Pancreas (tissue), 10 donors: ENCODE measurements around the gene BTF3. TPM values are rescaled to one million over a fixed set of nuclear protein-coding genes. Genes with fewer than 3 reads are reported as not detected.

Experiments
- ATAC-seq, 4 donors: fragments of 200-7000 bp; cut with Tn5 transposase; one replicate each; pipeline versions ENCODE4 v1.8.0 to v1.9.1; 2020; ENCODE audit warnings: mild to moderate bottlenecking in 4 of 4, moderate library complexity in 4 of 4
- DNase-seq, 6 donors: peaks; one replicate each; pipeline ENCODE4 v3.0.0-alpha.2; 2020
- FAIRE-seq: peaks from 2 replicates; lab custom pipeline; 2012; peaks lifted over from hg19 to GRCh38; lab: Jason Lieb, UNC
- H3K27ac ChIP-seq, 4 donors: fragments of 200-600 bp; sonication (generic); 1 replicate in 3 of 4; 2 replicates in 1 of 4; pipeline versions ENCODE4 v1.5.0 to v1.8.0; 2020
- H3K27me3 ChIP-seq, 4 donors: fragments of 200-600 bp; one replicate each; pipeline ENCODE4 v1.8.0; 2021
- H3K36me3 ChIP-seq, 3 donors: fragments of 200-600 bp; sonication (generic) in 1 of 3; one replicate each; pipeline versions ENCODE4 v1.5.0 to v1.8.0; 2020 to 2021
- H3K4me1 ChIP-seq, 3 donors: fragments of 200-600 bp; one replicate each; pipeline ENCODE4 v1.8.0; 2021
- H3K4me3 ChIP-seq, 4 donors: fragments of 200-600 bp; sonication (generic) in 2 of 4; one replicate each; pipeline versions ENCODE4 v1.5.0 to v1.8.0; 2020 to 2021
- H3K9me3 ChIP-seq, 4 donors: fragments of 200-600 bp; one replicate each; pipeline ENCODE4 v1.8.0; 2021
- CTCF ChIP-seq, 4 donors: fragments of 200-600 bp; sonication (generic) in 3 of 4; IDR thresholded peaks; one replicate each; pipeline versions ENCODE4 v1.5.0 to v1.8.0; 2021; ENCODE audit warnings: antibody characterized with exemption in 4 of 4
- WGBS, 2 donors: extraction: QIAGEN DNeasy Blood & Tissue Kit; methylation state at CpG; one replicate each; pipeline ENCODE4 v1.1.7; 2013; 5-methylcytosine and 5-hydroxymethylcytosine counted together
- intact Hi-C, 3 donors: fragments of 100-400 bp; cut with DNase I; formaldehyde crosslinking; loops; one replicate each; pipeline versions ENCODE4 v1.11.1 to v1.14.2; 2022
- polyA plus RNA-seq, 2 donors: library from polyadenylated mRNA; stranded (reverse); fragments of 200-250 nt; gene quantifications; one replicate each; pipeline ENCODE4 v1.2.3, GENCODE V29; 2013
- total RNA-seq, 6 donors: library from RNA; stranded (reverse); fragmentation: NEBNext Ultra II Directional in 4 of 6; extraction: Animal tissue kit (Norgen Biotek cat#: 25700) in 4 of 6; gene quantifications; one replicate each; pipeline versions ENCODE4 v1.2.1 to v1.2.4, GENCODE V29; 2021 to 2023
- donor health status: healthy with polysubstance abuse.
- donor health status: DM: no; HTN: no; CAD: no; lungs with moderate emphysema.
- donor health status: DM: no; HTN: no; CAD: no.
- donor health status: control.
- donor health status: control.
- donor health status: Bipolar disorder and iron deficiency.
- donor health status: DM: yes; HTN: yes; CAD: no.
- donor health status: DM: no; HTN: no; CAD: no.
- donor health status: DM: no; HTN: no; CAD: no.
- donor health status: DM: yes; HTN: yes; CAD: no.

Gene BTF3
- total and polyA plus RNA-seq, 8 donors: 203 to 366 (median 292) TPM

GRCh38 chr5:73534011-73534644 is 35.9 kb downstream of the BTF3 start:
- intact Hi-C loops: no loop called here
- no peak for TF ChIP-seq CTCF (IDR thresholded peaks at IDR 0.05)
- no peaks in the 10 kb centered on the region for H3K9me3 ChIP-seq
- ATAC-seq (no peak), DNase-seq (no peak), FAIRE-seq (no peak)
- H3K4me1 ChIP-seq: no peaks in the 10 kb centered on the region
- H3K36me3 ChIP-seq: no peaks in the 10 kb centered on the region
- no peak overlapping the region for H3K27ac ChIP-seq
- no peak overlapping the region for H3K4me3 ChIP-seq
- 60 to 64% methylated on average over 5 of the region's 5 CpGs for WGBS, 2 donors
- no peaks in the 10 kb centered on the region for H3K27me3 ChIP-seq

GRCh38 chr5:73534971-73535370 is 36.7 kb downstream of the BTF3 start:
- H3K9me3 ChIP-seq: no peaks in the 10 kb centered on the region
- 79 to 88% methylated on average over 2 of the region's 2 CpGs for WGBS, 2 donors
- no peak overlapping the region for H3K4me3 ChIP-seq
- H3K27ac ChIP-seq: no peak overlapping the region
- ATAC-seq (no peak), FAIRE-seq (no peak), DNase-seq (no peak)
- no peaks in the 10 kb centered on the region for H3K27me3 ChIP-seq
- TF ChIP-seq CTCF (IDR thresholded peaks at IDR 0.05): no peak
- intact Hi-C loops: no loop called here
- no peaks in the 10 kb centered on the region for H3K36me3 ChIP-seq
- H3K4me1 ChIP-seq: no peaks in the 10 kb centered on the region

- 66 to 74% methylated on average over 2 of the region's 2 CpGs for WGBS, 2 donors
Observed at GRCh38 chr5:73539730-73540129, 41.5 kb downstream of the BTF3 start.

GRCh38 chr5:73540192-73540591 is 42.0 kb downstream of the BTF3 start:
- no peaks in the 10 kb centered on the region for H3K36me3 ChIP-seq
- no peaks in the 10 kb centered on the region for H3K9me3 ChIP-seq
- 52 to 59% methylated on average over 3 of the region's 3 CpGs for WGBS, 2 donors
- H3K27ac ChIP-seq: no peak overlapping the region
- ATAC-seq: peak in 1 of 4 donors; percentile 29
- FAIRE-seq: no peak
- peaks cover 0 to 4% (median 0%) of the 10 kb centered on the region in 3 donors for H3K4me1 ChIP-seq
- no peaks in the 10 kb centered on the region for H3K27me3 ChIP-seq
- intact Hi-C loops: no loop called here
- no peak for DNase-seq
- H3K4me3 ChIP-seq: no peak overlapping the region
- no peak for TF ChIP-seq CTCF (IDR thresholded peaks at IDR 0.05)

More at GRCh38 chr5:73539730-73540129, 41.5 kb downstream of the BTF3 start:
- Histone ChIP-seq H3K36me3 (no peaks in the 10 kb centered on the region), H3K27ac (no peak overlapping the region), H3K4me1 (peaks cover 0 to 4% (median 0%) of the 10 kb centered on the region in 3 donors), H3K4me3 (no peak overlapping the region), H3K27me3 (no peaks in the 10 kb centered on the region), H3K9me3 (no peaks in the 10 kb centered on the region)
- no peak for FAIRE-seq
- intact Hi-C loops: no loop called here
- no peak for TF ChIP-seq CTCF (IDR thresholded peaks at IDR 0.05)
- ATAC-seq: no peak
- DNase-seq: no peak

- intact Hi-C loops: no loop called here
- TF ChIP-seq CTCF (IDR thresholded peaks at IDR 0.05): no peak
- ATAC-seq (peak in 1 of 4 donors; percentile 31), DNase-seq (no peak), FAIRE-seq (no peak)
- Histone ChIP-seq H3K36me3 (no peaks in the 10 kb centered on the region), H3K4me1 (peaks cover 0 to 4% (median 0%) of the 10 kb centered on the region in 3 donors), H3K27ac (peak overlapping the region in 2 of 4 donors; percentile 25 to 42), H3K9me3 (no peaks in the 10 kb centered on the region), H3K27me3 (no peaks in the 10 kb centered on the region), H3K4me3 (no peak overlapping the region)
- WGBS, 2 donors: 55 to 71% methylated on average over 4 of the region's 4 CpGs
Observed at GRCh38 chr5:73542020-73542419, 43.8 kb downstream of the BTF3 start.
